Fibroblast of mammary gland (primary cell): ENCODE results near the gene SPTLC1.
"Not testable (repeated sequence)": the region's sequence is repeated elsewhere in the genome, so short reads cannot be mapped to it uniquely, and the experiment has no call there.

ENCODE experiments used
- DNase-seq: peaks from one replicate; pipeline ENCODE4 v3.0.0-alpha.2; 2010; ENCODE audit warnings: low read depth
- H3K4me3 ChIP-seq: 2 replicates; pipeline ENCODE4 v1.5.1; 2011; ENCODE audit warnings: low read depth, mild to moderate bottlenecking, low read length, moderate library complexity; ENCODE audit not compliant: control insufficient read depth
- TF ChIP-seq, protein P1 (sequence below): conservative IDR thresholded peaks from 2 replicates; pipeline ENCODE4 v1.5.1; 2011; ENCODE audit warnings: low read depth, low read length, inconsistent platforms; ENCODE audit not compliant: control insufficient read depth, insufficient read depth

The SPTLC1 gene

DNA sequence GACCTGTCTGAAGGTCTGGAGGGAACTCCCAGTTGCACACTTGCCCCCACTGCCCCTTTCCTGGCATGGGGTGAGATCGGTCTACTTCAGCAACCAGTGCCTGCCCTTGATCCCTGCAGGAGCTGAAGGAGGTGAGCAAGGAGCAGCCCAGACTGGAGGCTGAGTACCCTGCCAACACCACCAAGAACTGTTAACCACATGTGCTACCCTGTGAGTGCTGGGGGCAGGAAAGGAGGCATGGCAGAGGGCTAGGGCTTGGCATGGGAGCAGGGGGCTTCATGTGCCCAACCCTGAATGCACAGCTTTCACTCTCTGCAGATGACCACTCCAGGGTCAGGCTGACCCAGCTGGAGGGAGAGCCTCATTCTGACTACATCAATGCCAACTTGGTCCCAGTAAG is 17.3 kb upstream of the SPTLC1 start:
- no peak overlapping the region for H3K4me3 ChIP-seq
- TF ChIP-seq, protein P1, sequence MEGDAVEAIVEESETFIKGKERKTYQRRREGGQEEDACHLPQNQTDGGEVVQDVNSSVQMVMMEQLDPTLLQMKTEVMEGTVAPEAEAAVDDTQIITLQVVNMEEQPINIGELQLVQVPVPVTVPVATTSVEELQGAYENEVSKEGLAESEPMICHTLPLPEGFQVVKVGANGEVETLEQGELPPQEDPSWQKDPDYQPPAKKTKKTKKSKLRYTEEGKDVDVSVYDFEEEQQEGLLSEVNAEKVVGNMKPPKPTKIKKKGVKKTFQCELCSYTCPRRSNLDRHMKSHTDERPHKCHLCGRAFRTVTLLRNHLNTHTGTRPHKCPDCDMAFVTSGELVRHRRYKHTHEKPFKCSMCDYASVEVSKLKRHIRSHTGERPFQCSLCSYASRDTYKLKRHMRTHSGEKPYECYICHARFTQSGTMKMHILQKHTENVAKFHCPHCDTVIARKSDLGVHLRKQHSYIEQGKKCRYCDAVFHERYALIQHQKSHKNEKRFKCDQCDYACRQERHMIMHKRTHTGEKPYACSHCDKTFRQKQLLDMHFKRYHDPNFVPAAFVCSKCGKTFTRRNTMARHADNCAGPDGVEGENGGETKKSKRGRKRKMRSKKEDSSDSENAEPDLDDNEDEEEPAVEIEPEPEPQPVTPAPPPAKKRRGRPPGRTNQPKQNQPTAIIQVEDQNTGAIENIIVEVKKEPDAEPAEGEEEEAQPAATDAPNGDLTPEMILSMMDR: no peak
- DNase-seq: no peak

DNA sequence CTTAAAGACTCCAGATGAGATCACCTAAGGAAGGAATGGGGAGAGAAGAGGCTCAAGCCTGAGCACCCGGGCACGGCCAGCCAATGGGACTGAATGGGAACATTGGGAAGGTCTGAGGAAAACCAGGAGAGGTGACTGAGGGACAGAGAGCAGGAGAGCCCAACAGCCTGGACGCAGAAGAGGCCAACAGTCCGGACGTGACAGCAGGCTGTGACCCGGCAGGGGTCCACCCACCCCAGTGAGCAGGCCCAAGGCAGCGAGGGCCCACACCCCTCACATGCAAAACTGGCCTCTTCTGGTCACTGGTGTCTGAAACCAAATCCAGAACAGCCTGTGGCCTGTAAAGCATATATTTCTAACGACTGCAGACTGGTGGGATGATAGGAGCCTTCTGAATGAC is 7.6 kb upstream of the SPTLC1 start:
- no peak for DNase-seq
- no peak overlapping the region for H3K4me3 ChIP-seq
- TF ChIP-seq, protein P1: no peak

DNA sequence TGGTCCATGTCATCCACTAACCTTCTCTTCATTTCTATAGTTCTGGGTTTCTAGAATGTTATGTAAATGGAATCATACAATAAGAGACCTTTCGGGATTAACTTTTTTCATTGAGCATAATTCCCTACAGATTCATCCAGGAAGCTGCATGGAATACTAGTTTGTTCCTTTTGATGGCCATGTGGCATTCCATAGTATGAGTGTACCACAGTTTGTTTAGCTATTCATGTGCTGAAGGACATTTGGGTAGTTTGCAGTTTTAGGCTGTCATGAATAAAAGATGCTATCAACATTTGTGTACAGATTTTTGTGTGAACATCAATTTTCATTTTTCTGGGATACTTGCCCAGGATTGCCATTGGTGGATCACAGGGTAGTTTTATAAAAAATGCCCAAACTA is 6.8 kb upstream of the SPTLC1 start:
- H3K4me3 ChIP-seq: no peak overlapping the region
- TF ChIP-seq, protein P1: no peak
- no peak for DNase-seq

DNA sequence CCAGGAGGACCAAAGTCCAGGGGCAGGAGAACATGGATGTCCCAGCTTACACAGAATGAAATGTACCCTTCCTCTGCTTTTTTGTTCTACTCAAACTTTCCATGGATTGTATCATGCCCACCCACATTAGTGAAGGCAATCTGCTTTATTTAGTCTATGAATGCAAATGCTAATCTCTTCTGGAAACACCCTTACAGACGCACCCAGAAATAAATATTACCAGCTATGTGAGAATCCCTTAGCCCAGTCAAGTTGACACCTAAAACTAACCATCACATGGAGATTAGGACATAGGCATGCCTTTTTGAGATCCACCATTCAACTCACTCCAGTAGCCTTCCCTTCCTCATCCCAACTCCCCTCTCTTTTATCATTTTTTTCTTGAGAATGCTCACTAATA is 6.1 kb upstream of the SPTLC1 start:
- TF ChIP-seq, protein P1: no peak
- DNase-seq: no peak
- no peak overlapping the region for H3K4me3 ChIP-seq

DNA sequence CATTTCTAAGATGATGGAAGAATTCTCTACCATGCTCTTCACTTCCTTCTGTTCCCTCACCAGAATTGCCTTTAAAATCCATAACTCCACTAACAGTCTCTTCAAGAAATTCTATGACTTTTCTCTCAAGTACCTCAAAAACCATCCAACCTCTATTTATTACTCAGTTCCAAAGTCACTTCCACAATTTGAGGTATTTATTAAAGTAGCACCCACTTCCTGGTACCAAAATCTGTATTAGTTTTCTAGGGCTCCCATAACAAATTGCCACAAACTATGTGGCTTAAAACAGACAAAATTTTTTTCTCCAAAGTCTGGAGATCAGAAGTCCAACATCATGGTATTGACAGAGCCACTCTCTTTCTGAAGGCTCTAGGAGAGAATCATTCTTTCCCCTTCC is 4.9 kb upstream of the SPTLC1 start:
- H3K4me3 ChIP-seq: no peak overlapping the region
- TF ChIP-seq, protein P1: no peak
- DNase-seq: no peak

DNA sequence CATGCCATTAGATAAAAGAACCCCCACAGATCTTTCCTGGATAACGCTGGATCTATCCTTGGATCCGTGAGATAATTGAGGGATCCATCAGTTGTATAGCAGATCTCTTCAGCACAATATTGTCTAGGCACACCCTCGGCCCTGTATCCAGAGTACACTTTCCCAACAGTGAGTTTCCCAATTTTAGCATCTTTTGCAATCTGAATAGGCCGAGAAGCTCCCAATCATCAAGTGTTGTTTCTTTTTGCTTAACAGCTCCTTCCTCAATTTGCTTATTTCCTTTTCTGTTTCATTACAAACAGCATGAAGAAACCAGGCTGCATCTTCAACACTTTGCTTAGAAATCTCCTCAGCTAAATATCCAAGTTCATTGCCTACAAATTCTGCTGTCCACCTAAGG is 4.4 kb upstream of the SPTLC1 start:
- TF ChIP-seq, protein P1: no peak
- no peak overlapping the region for H3K4me3 ChIP-seq
- no peak for DNase-seq

DNA sequence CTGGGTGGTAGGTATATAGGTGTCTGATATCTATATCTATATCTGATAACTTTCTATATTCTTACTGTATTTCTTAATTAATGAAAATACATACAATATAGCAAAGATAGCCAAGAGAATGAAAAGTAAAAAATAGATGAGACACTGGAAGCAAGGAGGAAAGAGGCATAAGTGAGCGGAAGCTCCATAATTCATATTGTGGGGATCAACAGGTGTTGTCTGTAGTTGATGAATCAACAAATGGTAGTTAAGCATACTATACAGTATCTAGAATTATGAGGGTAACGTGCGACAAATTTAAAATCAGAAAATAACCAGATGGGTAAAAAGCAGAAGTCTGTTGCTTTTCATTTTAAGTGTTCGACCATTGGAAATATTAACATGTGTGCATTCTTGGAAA is 7.1 kb downstream of the SPTLC1 start:
- no peak for DNase-seq
- TF ChIP-seq, protein P1: no peak
- no peak overlapping the region for H3K4me3 ChIP-seq

DNA sequence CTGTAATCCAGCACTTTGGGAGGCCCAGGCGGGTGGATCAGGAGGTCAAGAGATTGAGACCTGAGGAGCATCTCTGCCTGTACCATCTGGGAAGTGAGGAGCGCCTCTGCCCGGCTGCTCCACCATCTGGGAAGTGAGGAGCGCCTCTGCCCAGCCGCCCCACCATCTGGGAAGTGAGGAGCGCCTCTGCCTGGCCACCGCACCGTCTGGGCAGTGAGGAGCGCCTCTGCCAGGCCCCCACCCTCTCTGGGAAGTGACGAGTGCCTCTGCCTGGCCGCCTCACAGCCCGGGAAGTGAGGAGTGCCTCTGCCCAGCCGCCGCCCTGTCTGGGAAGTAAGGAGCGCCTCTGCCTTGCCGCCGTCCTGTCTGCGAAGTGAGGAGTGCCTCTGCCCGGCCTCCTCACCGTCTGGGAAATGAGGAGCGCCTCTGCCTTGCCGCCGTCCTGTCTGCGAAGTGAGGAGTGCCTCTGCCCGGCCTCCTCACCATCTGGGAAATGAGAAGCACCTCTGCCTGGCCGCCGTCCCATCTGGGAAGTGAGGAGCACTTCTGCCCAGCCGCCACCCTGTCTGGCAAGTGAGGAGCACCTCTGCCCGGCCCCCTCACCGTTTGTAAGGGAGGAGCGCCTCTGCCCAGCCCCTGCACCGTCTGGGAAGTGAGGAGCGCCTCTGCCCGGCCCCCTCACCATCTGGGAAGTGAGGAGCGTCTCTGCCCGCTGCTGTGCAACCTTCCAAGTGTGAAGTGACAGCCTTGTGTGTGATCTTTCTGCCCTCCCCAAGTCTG is 9.6 kb downstream of the SPTLC1 start:
- DNase-seq, H3K4me3 ChIP-seq: not testable (repeated sequence)

DNA sequence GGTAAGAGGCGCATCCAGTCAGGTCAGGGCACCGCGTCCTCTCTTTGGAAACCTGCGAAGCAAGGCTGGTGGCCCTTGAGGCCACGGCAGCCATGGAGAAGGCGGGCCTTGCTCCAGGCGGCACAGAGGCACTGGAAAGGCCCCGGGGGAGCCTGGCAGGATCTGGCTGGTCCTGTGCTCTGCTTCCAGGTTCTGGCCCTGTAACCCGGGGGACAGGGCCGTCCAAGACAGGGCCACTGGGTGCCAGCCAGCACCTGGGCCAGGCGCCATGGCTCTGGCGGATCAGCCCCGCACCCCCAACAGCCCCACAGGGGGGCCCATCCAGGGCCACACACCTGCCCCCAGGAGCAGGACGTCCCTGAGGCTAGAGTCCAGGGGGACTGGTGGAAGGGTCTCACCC is 11.6 kb downstream of the SPTLC1 start:
- DNase-seq, H3K4me3 ChIP-seq: not testable (repeated sequence)
